GM23338 (cell line): ENCODE measurements around the gene VRTN. TPM values are rescaled to one million over a fixed set of nuclear protein-coding genes. Genes with fewer than 3 reads are reported as not detected.

Experiments
- ATAC-seq: fragments of 200-7000 bp; cut with Tn5 transposase; 3 replicates; pipeline ENCODE4 v1.9.1; 2020
- DNase-seq: peaks from one replicate; pipeline ENCODE4 v3.0.0-alpha.2; 2015; ENCODE audit warnings: low spot score
- H2AFZ ChIP-seq: fragments of 200-600 bp; sonication (generic); 2 replicates; pipeline ENCODE4 v1.8.0; 2016; ENCODE audit warnings: antibody characterized with exemption, mild to moderate bottlenecking, moderate library complexity
- H3F3A ChIP-seq: fragments of 200-600 bp; sonication (generic); replicated peaks from 2 replicates; pipeline ENCODE4 v1.8.0; 2017; ENCODE audit warnings: antibody characterized with exemption, mixed run types, low read depth
- H3K27ac ChIP-seq: fragments of 200-600 bp; sonication (generic); 2 replicates; pipeline ENCODE4 v1.6.1; 2016; ENCODE audit warnings: low read depth
- H3K27me3 ChIP-seq: fragments of 200-600 bp; sonication (generic); 2 replicates; pipeline ENCODE4 v1.8.0; 2016; ENCODE audit warnings: mild to moderate bottlenecking, mixed run types, moderate library complexity; ENCODE audit not compliant: insufficient read depth
- H3K36me3 ChIP-seq: fragments of 200-600 bp; sonication (generic); 2 replicates; pipeline ENCODE4 v1.8.0; 2016; ENCODE audit warnings: mild to moderate bottlenecking; ENCODE audit not compliant: insufficient read depth
- H3K4me1 ChIP-seq: fragments of 200-600 bp; sonication (generic); 2 replicates; pipeline ENCODE4 v1.8.0; 2016; ENCODE audit warnings: mild to moderate bottlenecking, moderate library complexity; ENCODE audit not compliant: insufficient read depth
- H3K4me2 ChIP-seq: fragments of 200-600 bp; sonication (generic); 2 replicates; pipeline ENCODE4 v1.7.1; 2017; ENCODE audit warnings: mixed run types
- H3K4me3 ChIP-seq: fragments of 200-600 bp; sonication (generic); 2 replicates; pipeline ENCODE4 v1.6.1; 2016; ENCODE audit warnings: mixed run types
- H3K79me2 ChIP-seq: fragments of 200-600 bp; sonication (generic); replicated peaks from 2 replicates; pipeline ENCODE4 v1.8.0; 2017; ENCODE audit warnings: mild to moderate bottlenecking; ENCODE audit not compliant: insufficient read depth
- H3K9me2 ChIP-seq: fragments of 200-600 bp; sonication (generic); 2 replicates; pipeline ENCODE4 v1.8.0; 2017; ENCODE audit not compliant: insufficient read depth
- H4K20me1 ChIP-seq: fragments of 200-600 bp; sonication (generic); replicated peaks from 2 replicates; pipeline ENCODE4 v1.8.0; 2017; ENCODE audit warnings: mild to moderate bottlenecking; ENCODE audit not compliant: insufficient read depth
- H3K27ac Mint-ChIP-seq: 2 replicates; pipeline ENCODE4 v1.8.0; 2020; ENCODE audit warnings: inconsistent platforms, mild to moderate bottlenecking, moderate library complexity, mixed read lengths
- H3K27me3 Mint-ChIP-seq: 3 replicates; pipeline ENCODE4 v1.8.0; 2022; ENCODE audit warnings: low read depth, mild to moderate bottlenecking, moderate library complexity, mixed read lengths, inconsistent platforms; ENCODE audit not compliant: insufficient read depth, poor library complexity
- H3K36me3 Mint-ChIP-seq: 3 replicates; pipeline ENCODE4 v1.8.0; 2021; ENCODE audit warnings: low read depth, mild to moderate bottlenecking, inconsistent platforms, moderate library complexity, mixed read lengths
- H3K4me1 Mint-ChIP-seq: 3 replicates; pipeline ENCODE4 v1.8.0; 2020; ENCODE audit warnings: mild to moderate bottlenecking, inconsistent platforms, mixed read lengths
- H3K4me3 Mint-ChIP-seq: 3 replicates; pipeline ENCODE4 v1.8.0; 2021; ENCODE audit warnings: moderate library complexity, mild to moderate bottlenecking, inconsistent platforms, mixed read lengths
- H3K9me3 Mint-ChIP-seq: 3 replicates; pipeline ENCODE4 v1.8.0; 2020; ENCODE audit warnings: moderate library complexity, mild to moderate bottlenecking, inconsistent platforms, mixed read lengths
- CTCF ChIP-seq, 2 experiments: fragments of 200-600 bp in 1 of 2; sonication (generic) in 1 of 2; conservative IDR thresholded peaks; 2 replicates each; pipeline versions ENCODE4 v1.5.1 to v1.6.1; 2016 to 2017; ENCODE audit warnings: antibody characterized with exemption in 2 of 2, low read depth in 2 of 2, mild to moderate bottlenecking in 2 of 2, moderate library complexity in 1 of 2
- EZH2phosphoT487 ChIP-seq: fragments of 200-600 bp; sonication (generic); IDR thresholded peaks from one replicate; pipeline ENCODE4 v1.8.1; 2018; ENCODE audit warnings: antibody characterized with exemption; ENCODE audit not compliant: unreplicated experiment
- JUNB ChIP-seq: IDR thresholded peaks from one replicate; pipeline ENCODE4 v1.6.1; 2016; ENCODE audit warnings: antibody characterized with exemption; ENCODE audit not compliant: unreplicated experiment
- ZNF114 ChIP-seq: fragments of 250-450 bp; sonication (Bioruptor Pico); IDR thresholded peaks from 2 replicates; pipeline ENCODE4 v1.5.0; 2020; ENCODE audit warnings: mild to moderate bottlenecking, moderate library complexity
- ZNF462 ChIP-seq: fragments of 250-450 bp; sonication (Bioruptor Pico); IDR thresholded peaks from 2 replicates; pipeline ENCODE4 v1.5.0; 2020; ENCODE audit warnings: mild to moderate bottlenecking, moderate library complexity
- polyA plus RNA-seq: library from polyadenylated mRNA; unstranded; fragments of >200 nt; fragmentation: Nextera tagmentation; extraction: Ambion mirVana; gene quantifications from 2 replicates; pipeline ENCODE4 v1.2.1, GENCODE V29; 2016
- total RNA-seq: library from RNA; depleted of rRNA; stranded (reverse); fragments of >200 nt; shearing (Covaris generic); gene quantifications from 2 replicates; pipeline ENCODE4 v1.2.3, GENCODE V29; 2014

Gene VRTN
- total and polyA plus RNA-seq, 2 experiments from 2014 or later, result 63.9 to 143 TPM

- TF ChIP-seq CTCF (conservative IDR thresholded peaks at IDR 0.05; ENCODE audit: low read depth in 2 of 2), result no peak
- no peak for TF ChIP-seq ZNF114 (CRISPR knock-in tag)
Observed at GRCh38 chr14:74377976-74378690, 29.9 kb downstream of the VRTN start (continued).

GRCh38 chr14:74380172-74380571 lies 31.9 kb downstream of the VRTN start:
- H3F3A ChIP-seq, result no peaks in the 10 kb centered on the region
- no peaks in the 10 kb centered on the region; the same call in 1 of the 2 replicates for H3K9me2 ChIP-seq
- no peak for TF ChIP-seq JUNB
- TF ChIP-seq ZNF462 (CRISPR knock-in tag), result no peak
- no peak for TF ChIP-seq EZH2phosphoT487
- TF ChIP-seq CTCF (conservative IDR thresholded peaks at IDR 0.05; ENCODE audit: low read depth in 2 of 2), result no peak
- Mint-ChIP-seq H3K4me1 (no peaks in the 10 kb centered on the region), H3K36me3 (no peaks in the 10 kb centered on the region; the same call in 2 of the 3 replicates), H3K27ac (no peak overlapping the region), H3K27me3 (no peaks in the 10 kb centered on the region), H3K4me3 (no peak overlapping the region), H3K9me3 (no peaks in the 10 kb centered on the region; the same call in 2 of the 3 replicates)
- no peaks in the 10 kb centered on the region for H4K20me1 ChIP-seq
- no peak overlapping the region for H3K4me2 ChIP-seq
- H3K4me1 ChIP-seq, result no peaks in the 10 kb centered on the region
- no peak overlapping the region for H2AFZ ChIP-seq
- no peak overlapping the region for H3K4me3 ChIP-seq
- no peaks in the 10 kb centered on the region for H3K36me3 ChIP-seq
- H3K27ac ChIP-seq, result no peak overlapping the region
- no peak for ATAC-seq
- no peaks in the 10 kb centered on the region for H3K27me3 ChIP-seq
- no peak for DNase-seq
- no peaks in the 10 kb centered on the region for H3K79me2 ChIP-seq
